Retinal pigment epithelial cell (primary cell): ENCODE results near the gene NCAN.

ENCODE experiments used
- DNase-seq: peaks from one replicate; pipeline ENCODE4 v3.0.0-alpha.2; 2010; ENCODE audit warnings: low read depth
- H3K4me3 ChIP-seq: 2 replicates; pipeline ENCODE4 v1.5.1; 2011; ENCODE audit warnings: mild to moderate bottlenecking, low read length, control low read depth, moderate library complexity
- CTCF ChIP-seq: conservative IDR thresholded peaks from 2 replicates; pipeline ENCODE4 v1.5.1; 2011; ENCODE audit warnings: low read depth, low read length, control low read depth, inconsistent platforms

The NCAN gene

GRCh38 chr19:19224150-19224851, 12.5 kb downstream of the NCAN start:
- no peak overlapping the region for H3K4me3 ChIP-seq
- DNase-seq = no peak
- TF ChIP-seq CTCF = no peak

GRCh38 chr19:19224852-19225494, 13.2 kb downstream of the NCAN start:
- no peak for DNase-seq
- TF ChIP-seq CTCF = peak; percentile 74
- H3K4me3 ChIP-seq = no peak overlapping the region

GRCh38 chr19:19226204-19226603, 14.4 kb downstream of the NCAN start:
- TF ChIP-seq CTCF = no peak
- H3K4me3 ChIP-seq = no peak overlapping the region
- DNase-seq = no peak

GRCh38 chr19:19226663-19227062, 14.9 kb downstream of the NCAN start:
- TF ChIP-seq CTCF = no peak
- DNase-seq = no peak
- no peak overlapping the region for H3K4me3 ChIP-seq

- no peak for DNase-seq
- TF ChIP-seq CTCF = no peak
- H3K4me3 ChIP-seq = no peak overlapping the region
These were observed 15.5 kb downstream of the NCAN start for GRCh38 chr19:19227217-19227616.

GRCh38 chr19:19229701-19230100, 17.9 kb downstream of the NCAN start:
- H3K4me3 ChIP-seq = no peak overlapping the region
- no peak for DNase-seq
- no peak for TF ChIP-seq CTCF

GRCh38 chr19:19230999-19231398, 19.2 kb downstream of the NCAN start:
- TF ChIP-seq CTCF = no peak
- no peak overlapping the region for H3K4me3 ChIP-seq
- DNase-seq = no peak
